ENCODE results near the gene POLR1A. TPM values are rescaled to one million over a fixed set of nuclear protein-coding genes. Genes with fewer than 3 reads are reported as not detected.
A peak's percentile ranks its signal among the peaks of the same experiment; 100 is the strongest.

The POLR1A gene
- total RNA-seq, 1 donor from 2014 or later: 45.2 TPM

GRCh38 chr2:86062043-86062442 is 43.6 kb downstream of the POLR1A start:
- H3K27ac ChIP-seq (ENCODE audit: low read depth, low read length): peak overlapping the region; percentile 33
- no peaks in the 10 kb centered on the region for H3K27me3 ChIP-seq (ENCODE audit: insufficient read depth, low read length)
- Mint-ChIP-seq H3K27ac (ENCODE audit: unreplicated experiment) (peak overlapping the region; percentile 74), H3K4me1 (ENCODE audit: low read depth, unreplicated experiment) (peaks cover 24% of the 10 kb centered on the region), H3K27me3 (ENCODE audit: low read depth, unreplicated experiment) (no peaks in the 10 kb centered on the region), H3K9me3 (ENCODE audit: unreplicated experiment) (peaks cover 8% of the 10 kb centered on the region), H3K36me3 (ENCODE audit: low read depth, unreplicated experiment) (peaks cover 36% of the 10 kb centered on the region), H3K4me3 (ENCODE audit: unreplicated experiment) (peak overlapping the region; percentile 12)
- H3K4me2 ChIP-seq (ENCODE audit: low read length): peak overlapping the region; percentile 59
- FAIRE-seq (peak; percentile 88), DNase-seq (ENCODE audit: low read depth) (peak; percentile 76)
- H3K9ac ChIP-seq (ENCODE audit: low read length): peak overlapping the region; percentile 12
- peaks cover 10% of the 10 kb centered on the region for H3K79me2 ChIP-seq (ENCODE audit: insufficient read depth, low read length)
- TF ChIP-seq EZH2 (IDR thresholded peaks at IDR 0.05; ENCODE audit: insufficient read depth, low read length) (no peak), CTCF (IDR thresholded peaks at IDR 0.05; ENCODE audit: insufficient read depth, low read depth, low read length) (no peak)
- no peak overlapping the region for H2AFZ ChIP-seq (ENCODE audit: low read depth, low read length)
- H3K9me3 ChIP-seq (ENCODE audit: insufficient read depth, low read depth, low read length): no peaks in the 10 kb centered on the region
- H4K20me1 ChIP-seq (ENCODE audit: insufficient read depth, low read length): no peaks in the 10 kb centered on the region
- H3K4me1 ChIP-seq (ENCODE audit: insufficient read depth, low read length): peaks cover 15% of the 10 kb centered on the region
- H3K4me3 ChIP-seq (ENCODE audit: insufficient read depth, low read depth, low read length): no peak overlapping the region
- peaks cover 38% of the 10 kb centered on the region for H3K36me3 ChIP-seq (ENCODE audit: insufficient read depth, low read length)

GRCh38 chr2:86056590-86057331 is 48.9 kb downstream of the POLR1A start:
- H3K9me3 ChIP-seq (ENCODE audit: insufficient read depth, low read depth, low read length): no peaks in the 10 kb centered on the region
- H3K9me3 Mint-ChIP-seq (ENCODE audit: unreplicated experiment): no peaks in the 10 kb centered on the region
- peaks cover 4% of the 10 kb centered on the region for H3K4me1 Mint-ChIP-seq (ENCODE audit: low read depth, unreplicated experiment)
- H3K4me3 ChIP-seq (ENCODE audit: insufficient read depth, low read depth, low read length): no peak overlapping the region
- peaks cover 13% of the 10 kb centered on the region for H3K36me3 Mint-ChIP-seq (ENCODE audit: low read depth, unreplicated experiment)
- no peak overlapping the region for H3K4me3 Mint-ChIP-seq (ENCODE audit: unreplicated experiment)
- peak; percentile 45 for DNase-seq (ENCODE audit: low read depth)
- peaks cover 23% of the 10 kb centered on the region for H3K36me3 ChIP-seq (ENCODE audit: insufficient read depth, low read length)
- no peak overlapping the region for H2AFZ ChIP-seq (ENCODE audit: low read depth, low read length)
- H4K20me1 ChIP-seq (ENCODE audit: insufficient read depth, low read length): no peaks in the 10 kb centered on the region
- H3K27ac ChIP-seq (ENCODE audit: low read depth, low read length): no peak overlapping the region
- peaks cover 10% of the 10 kb centered on the region for H3K79me2 ChIP-seq (ENCODE audit: insufficient read depth, low read length)
- H3K4me1 ChIP-seq (ENCODE audit: insufficient read depth, low read length): peaks cover 3% of the 10 kb centered on the region
- no peaks in the 10 kb centered on the region for H3K27me3 ChIP-seq (ENCODE audit: insufficient read depth, low read length)
- FAIRE-seq: no peak
- TF ChIP-seq CTCF (IDR thresholded peaks at IDR 0.05; ENCODE audit: insufficient read depth, low read depth, low read length) (no peak), EZH2 (IDR thresholded peaks at IDR 0.05; ENCODE audit: insufficient read depth, low read length) (no peak)
- no peak overlapping the region for H3K4me2 ChIP-seq (ENCODE audit: low read length)
- H3K27ac Mint-ChIP-seq (ENCODE audit: unreplicated experiment): no peak overlapping the region
- no peaks in the 10 kb centered on the region for H3K27me3 Mint-ChIP-seq (ENCODE audit: low read depth, unreplicated experiment)
- H3K9ac ChIP-seq (ENCODE audit: low read length): no peak overlapping the region

- H3K9me3 ChIP-seq (ENCODE audit: insufficient read depth, low read depth, low read length): no peaks in the 10 kb centered on the region
- H3K4me3 ChIP-seq (ENCODE audit: insufficient read depth, low read depth, low read length): no peak overlapping the region
- no peaks in the 10 kb centered on the region for H3K4me1 Mint-ChIP-seq (ENCODE audit: low read depth, unreplicated experiment)
- DNase-seq (ENCODE audit: low read depth) (no peak), FAIRE-seq (no peak)
- no peak overlapping the region for H3K4me2 ChIP-seq (ENCODE audit: low read length)
- H3K4me1 ChIP-seq (ENCODE audit: insufficient read depth, low read length): no peaks in the 10 kb centered on the region
- no peak overlapping the region for H3K27ac Mint-ChIP-seq (ENCODE audit: unreplicated experiment)
- H3K79me2 ChIP-seq (ENCODE audit: insufficient read depth, low read length): peaks cover 4% of the 10 kb centered on the region
- H3K9me3 Mint-ChIP-seq (ENCODE audit: unreplicated experiment): no peaks in the 10 kb centered on the region
- H3K4me3 Mint-ChIP-seq (ENCODE audit: unreplicated experiment): no peak overlapping the region
- H3K36me3 Mint-ChIP-seq (ENCODE audit: low read depth, unreplicated experiment): peaks cover 18% of the 10 kb centered on the region
- no peaks in the 10 kb centered on the region for H3K27me3 Mint-ChIP-seq (ENCODE audit: low read depth, unreplicated experiment)
- H3K27me3 ChIP-seq (ENCODE audit: insufficient read depth, low read length): no peaks in the 10 kb centered on the region
- no peaks in the 10 kb centered on the region for H4K20me1 ChIP-seq (ENCODE audit: insufficient read depth, low read length)
- H3K36me3 ChIP-seq (ENCODE audit: insufficient read depth, low read length): peaks cover 18% of the 10 kb centered on the region
- no peak overlapping the region for H3K27ac ChIP-seq (ENCODE audit: low read depth, low read length)
- H3K9ac ChIP-seq (ENCODE audit: low read length): no peak overlapping the region
- TF ChIP-seq EZH2 (IDR thresholded peaks at IDR 0.05; ENCODE audit: insufficient read depth, low read length): no peak
- TF ChIP-seq CTCF (IDR thresholded peaks at IDR 0.05; ENCODE audit: insufficient read depth, low read depth, low read length): no peak
- no peak overlapping the region for H2AFZ ChIP-seq (ENCODE audit: low read depth, low read length)
These were observed 50.4 kb downstream of the POLR1A start for GRCh38 chr2:86055314-86055713.
